AG09319 (cell line): Measurements from ENCODE around the gene SYNGR3.

Experiments used
- DNase-seq: peaks from one replicate; pipeline ENCODE4 v3.0.0-alpha.2; 2010; ENCODE audit warnings: low read depth; ENCODE audit errors: extremely low read depth
- CTCF ChIP-seq: IDR thresholded peaks from 2 replicates; pipeline ENCODE4 v1.5.1; 2011; ENCODE audit warnings: low read depth, mild to moderate bottlenecking, inconsistent platforms, low read length, moderate library complexity

Gene SYNGR3

GRCh38 chr16:1990351-1991134 is 773 bp downstream of the SYNGR3 start:
- TF ChIP-seq CTCF: no peak
- no peak for DNase-seq

- TF ChIP-seq CTCF: no peak
Observed at GRCh38 chr16:1991135-1991551, 1.4 kb downstream of the SYNGR3 start.

GRCh38 chr16:1991588-1991947 is 1.8 kb downstream of the SYNGR3 start:
- TF ChIP-seq CTCF: no peak
- no peak for DNase-seq

More at GRCh38 chr16:1991135-1991551, 1.4 kb downstream of the SYNGR3 start:
- no peak for DNase-seq

- DNase-seq: peak; percentile 62
- TF ChIP-seq CTCF: no peak
Observed at GRCh38 chr16:1991948-1992703, 2.4 kb downstream of the SYNGR3 start.

- no peak for DNase-seq
- no peak for TF ChIP-seq CTCF
Observed at GRCh38 chr16:1992704-1993317, 3.0 kb downstream of the SYNGR3 start.

- no peak for DNase-seq
- no peak for TF ChIP-seq CTCF
Observed at GRCh38 chr16:1993731-1994131, 4.0 kb downstream of the SYNGR3 start.
